ENCODE data around the gene SCARB1. TPM values are rescaled to one million over a fixed set of nuclear protein-coding genes. Genes with fewer than 3 reads are reported as not detected.
A peak's percentile ranks its signal among the peaks of the same experiment; 100 is the strongest.

Gene SCARB1
- total and polyA plus RNA-seq, 5 donors, result 15.7 to 22.9 (median 18.5) TPM

- no peak for ATAC-seq
- Histone ChIP-seq H3K4me3 (ENCODE audit: low read length) (no peak overlapping the region), H3K9me3 (ENCODE audit: control insufficient read depth, low read length) (no peaks in the 10 kb centered on the region), H3K27me3 (ENCODE audit: control insufficient read depth, insufficient read depth) (no peaks in the 10 kb centered on the region), H3K27ac (ENCODE audit: low read length) (no peak overlapping the region), H3K4me1 (ENCODE audit: control insufficient read depth, insufficient read depth, low read length) (no peaks in the 10 kb centered on the region)
- 89% methylated on average over 15 of the region's 15 CpGs for WGBS
- DNase-seq, result peak in 1 of 3 donors; percentile 12
- intact Hi-C loops (cut with DNase I), result no loop called here
Observed at GRCh38 chr12:124816295-124816854, 47.3 kb downstream of the SCARB1 start.

GRCh38 chr12:124814741-124815613 lies 48.7 kb downstream of the SCARB1 start:
- Histone ChIP-seq H3K4me3 (ENCODE audit: low read length) (no peak overlapping the region), H3K9me3 (ENCODE audit: control insufficient read depth, low read length) (no peaks in the 10 kb centered on the region), H3K4me1 (ENCODE audit: control insufficient read depth, insufficient read depth, low read length) (no peaks in the 10 kb centered on the region), H3K27ac (ENCODE audit: low read length) (no peak overlapping the region), H3K27me3 (ENCODE audit: control insufficient read depth, insufficient read depth) (no peaks in the 10 kb centered on the region)
- 84% methylated on average over 38 of the region's 38 CpGs for WGBS
- ATAC-seq (no peak), DNase-seq (peak in 1 of 3 donors; percentile 46)
- intact Hi-C loops (cut with DNase I), result no loop called here

DNA sequence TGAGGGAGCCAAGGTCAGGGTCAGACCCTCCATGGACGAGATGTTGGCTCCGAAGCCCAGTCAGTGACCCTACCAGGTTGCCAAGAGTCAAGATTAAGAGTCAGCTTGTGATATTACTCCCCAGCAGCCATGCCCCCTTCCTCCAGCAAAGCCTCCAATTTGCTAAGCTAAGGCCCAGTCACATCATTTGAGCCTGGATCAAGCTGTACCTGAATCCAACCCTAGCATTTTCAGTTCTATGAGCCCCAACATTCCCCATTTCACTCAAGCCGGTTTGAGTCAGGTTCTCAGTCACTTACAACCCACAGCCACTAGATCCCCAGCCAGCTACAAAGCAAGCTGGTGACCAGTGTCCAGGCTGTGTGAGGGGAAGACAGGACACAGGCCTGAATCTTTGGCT lies 49.9 kb downstream of the SCARB1 start:
- no peaks in the 10 kb centered on the region for H3K4me1 ChIP-seq (ENCODE audit: control insufficient read depth, insufficient read depth, low read length)
- ATAC-seq, result no peak
- no peak overlapping the region for H3K4me3 ChIP-seq (ENCODE audit: low read length)
- intact Hi-C loops (cut with DNase I), result no loop called here
- WGBS, result 100% methylated on average over 3 of the region's 3 CpGs
- no peaks in the 10 kb centered on the region for H3K9me3 ChIP-seq (ENCODE audit: control insufficient read depth, low read length)
- H3K27me3 ChIP-seq (ENCODE audit: control insufficient read depth, insufficient read depth), result no peaks in the 10 kb centered on the region
- no peak overlapping the region for H3K27ac ChIP-seq (ENCODE audit: low read length)
- DNase-seq, result peak in 1 of 3 donors; percentile 16

DNA sequence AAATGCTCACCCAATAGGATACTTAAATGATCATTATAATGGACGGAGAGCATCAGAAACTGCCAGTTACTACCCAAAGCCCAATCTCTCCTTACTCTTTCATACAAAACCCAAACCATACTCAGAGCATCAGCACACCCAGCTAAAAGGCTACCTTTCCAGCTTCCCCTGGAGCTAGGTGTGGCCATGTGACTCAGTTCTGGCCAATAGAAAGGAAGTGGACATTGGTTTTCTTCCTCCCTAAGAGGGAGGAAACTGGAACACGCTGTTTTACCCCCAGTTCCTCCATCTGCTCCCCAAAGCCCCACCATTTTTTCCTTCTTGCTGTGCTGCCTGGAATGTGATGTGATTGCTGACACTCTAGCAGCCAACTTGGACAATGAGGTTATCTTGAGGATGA lies 50.7 kb downstream of the SCARB1 start:
- intact Hi-C loops (cut with DNase I), result no loop called here
- Histone ChIP-seq H3K4me3 (ENCODE audit: low read length) (no peak overlapping the region), H3K27me3 (ENCODE audit: control insufficient read depth, insufficient read depth) (no peaks in the 10 kb centered on the region), H3K27ac (ENCODE audit: low read length) (no peak overlapping the region), H3K4me1 (ENCODE audit: control insufficient read depth, insufficient read depth, low read length) (no peaks in the 10 kb centered on the region), H3K9me3 (ENCODE audit: control insufficient read depth, low read length) (no peaks in the 10 kb centered on the region)
- DNase-seq (no peak), ATAC-seq (no peak)
- 95% methylated on average over 2 of the region's 2 CpGs for WGBS

DNA sequence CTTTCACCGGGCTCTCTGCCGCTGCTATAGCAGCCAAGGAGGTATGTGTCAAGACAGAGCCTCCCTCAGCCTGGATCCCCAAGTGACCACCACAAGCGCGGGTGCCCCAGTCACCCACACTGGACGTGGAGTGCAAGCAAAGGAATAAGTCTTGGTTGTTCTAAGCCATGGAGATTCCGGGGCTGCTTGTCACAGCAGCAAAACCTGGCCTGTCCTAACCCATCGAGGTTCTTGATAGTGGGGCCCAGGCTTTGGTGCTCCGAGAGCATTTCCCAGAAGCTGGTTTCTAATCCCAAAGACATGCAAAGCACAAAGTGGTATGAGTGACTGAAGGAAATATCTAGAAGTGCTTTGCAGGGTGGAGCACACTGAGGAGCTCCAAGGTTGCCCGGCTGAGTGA lies 51.3 kb downstream of the SCARB1 start:
- no peaks in the 10 kb centered on the region for H3K9me3 ChIP-seq (ENCODE audit: control insufficient read depth, low read length)
- intact Hi-C loops (cut with DNase I), result no loop called here
- H3K4me1 ChIP-seq (ENCODE audit: control insufficient read depth, insufficient read depth, low read length), result no peaks in the 10 kb centered on the region
- no peak overlapping the region for H3K27ac ChIP-seq (ENCODE audit: low read length)
- DNase-seq (no peak), ATAC-seq (no peak)
- no peak overlapping the region for H3K4me3 ChIP-seq (ENCODE audit: low read length)
- H3K27me3 ChIP-seq (ENCODE audit: control insufficient read depth, insufficient read depth), result no peaks in the 10 kb centered on the region
- WGBS, result 96% methylated on average over 9 of the region's 9 CpGs

GRCh38 chr12:124811633-124812032 lies 52.0 kb downstream of the SCARB1 start:
- ATAC-seq (no peak), DNase-seq (no peak)
- WGBS, result 90% methylated on average over 13 of the region's 13 CpGs
- no peaks in the 10 kb centered on the region for H3K9me3 ChIP-seq (ENCODE audit: control insufficient read depth, low read length)
- H3K27ac ChIP-seq (ENCODE audit: low read length), result no peak overlapping the region
- no peaks in the 10 kb centered on the region for H3K4me1 ChIP-seq (ENCODE audit: control insufficient read depth, insufficient read depth, low read length)
- H3K27me3 ChIP-seq (ENCODE audit: control insufficient read depth, insufficient read depth), result no peaks in the 10 kb centered on the region
- no peak overlapping the region for H3K4me3 ChIP-seq (ENCODE audit: low read length)
- intact Hi-C loops (cut with DNase I), result no loop called here

DNA sequence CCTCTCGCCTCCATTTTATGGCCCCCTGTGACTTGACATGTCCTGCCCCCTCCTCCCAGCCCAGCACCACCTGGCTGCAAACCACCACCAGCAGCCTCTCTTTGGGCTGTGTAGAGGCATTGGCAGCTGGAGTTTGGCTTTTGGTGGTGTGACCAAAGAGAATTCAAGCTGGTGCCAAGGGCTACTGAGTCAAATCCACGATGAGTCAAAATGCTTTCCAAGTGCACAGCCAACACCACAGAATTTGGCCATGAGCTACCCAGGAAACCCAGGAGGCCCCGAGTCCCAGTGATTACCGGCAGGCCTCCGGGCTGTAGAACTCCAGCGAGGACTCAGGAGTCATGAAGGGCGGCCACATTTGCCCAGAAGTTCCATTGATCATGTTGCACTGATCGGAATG lies 53.8 kb downstream of the SCARB1 start:
- H3K9me3 ChIP-seq (ENCODE audit: control insufficient read depth, low read length), result no peaks in the 10 kb centered on the region
- intact Hi-C loops (cut with DNase I), result no loop called here
- 92% methylated on average over 8 of the region's 8 CpGs for WGBS
- H3K4me3 ChIP-seq (ENCODE audit: low read length), result no peak overlapping the region
- H3K27me3 ChIP-seq (ENCODE audit: control insufficient read depth, insufficient read depth), result no peaks in the 10 kb centered on the region
- no peak for ATAC-seq
- no peak overlapping the region for H3K27ac ChIP-seq (ENCODE audit: low read length)
- no peaks in the 10 kb centered on the region for H3K4me1 ChIP-seq (ENCODE audit: control insufficient read depth, insufficient read depth, low read length)
- no peak for DNase-seq

DNA sequence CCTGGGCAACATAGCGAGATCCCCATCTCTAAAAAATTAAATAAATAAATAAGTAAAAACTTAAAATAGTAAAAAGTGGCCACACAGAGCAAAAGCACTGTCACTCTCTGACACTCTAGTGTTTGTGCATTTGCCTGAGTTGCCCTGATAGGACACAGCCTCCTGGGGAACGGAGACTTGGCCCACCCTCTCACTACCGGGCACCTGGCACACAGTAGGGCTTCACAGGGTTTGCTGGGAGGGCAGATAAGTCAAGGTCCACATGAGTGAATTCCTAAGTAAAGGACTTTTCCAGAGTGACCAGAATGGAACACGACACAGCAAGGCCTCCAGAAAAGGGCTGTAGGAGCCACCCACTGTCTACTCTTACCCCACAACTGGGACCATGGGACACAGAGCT lies 54.3 kb downstream of the SCARB1 start:
- Histone ChIP-seq H3K27ac (ENCODE audit: low read length) (no peak overlapping the region), H3K4me3 (ENCODE audit: low read length) (no peak overlapping the region), H3K9me3 (ENCODE audit: control insufficient read depth, low read length) (no peaks in the 10 kb centered on the region), H3K27me3 (ENCODE audit: control insufficient read depth, insufficient read depth) (no peaks in the 10 kb centered on the region), H3K4me1 (ENCODE audit: control insufficient read depth, insufficient read depth, low read length) (no peaks in the 10 kb centered on the region)
- intact Hi-C loops (cut with DNase I), result no loop called here
- WGBS, result 92% methylated on average over 4 of the region's 4 CpGs
- ATAC-seq (no peak), DNase-seq (no peak)

DNA sequence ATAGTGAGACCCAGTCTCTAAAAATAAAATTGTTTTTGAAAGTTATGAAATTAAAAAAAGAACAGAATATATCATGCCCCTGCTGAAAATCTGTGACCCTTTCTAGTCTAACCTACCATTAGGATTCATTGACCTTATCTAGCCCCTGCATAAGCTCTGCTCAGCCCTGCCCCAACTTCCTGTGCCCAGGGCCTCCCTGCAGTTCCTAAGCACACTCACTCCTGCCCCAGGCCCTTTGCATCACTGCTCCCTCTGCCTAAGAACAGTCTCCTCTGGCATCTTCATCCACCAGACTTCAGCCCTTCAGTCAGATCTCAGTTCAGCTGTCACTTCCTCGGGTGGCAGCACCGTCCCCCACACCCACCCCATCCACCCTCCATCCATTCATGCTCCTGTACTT lies 55.4 kb downstream of the SCARB1 start:
- DNase-seq (no peak), ATAC-seq (no peak)
- intact Hi-C loops (cut with DNase I), result no loop called here
- Histone ChIP-seq H3K27ac (ENCODE audit: low read length) (no peak overlapping the region), H3K27me3 (ENCODE audit: control insufficient read depth, insufficient read depth) (no peaks in the 10 kb centered on the region), H3K4me3 (ENCODE audit: low read length) (no peak overlapping the region), H3K9me3 (ENCODE audit: control insufficient read depth, low read length) (no peaks in the 10 kb centered on the region), H3K4me1 (ENCODE audit: control insufficient read depth, insufficient read depth, low read length) (no peaks in the 10 kb centered on the region)
- 84% methylated on average over 2 of the region's 2 CpGs for WGBS

DNA sequence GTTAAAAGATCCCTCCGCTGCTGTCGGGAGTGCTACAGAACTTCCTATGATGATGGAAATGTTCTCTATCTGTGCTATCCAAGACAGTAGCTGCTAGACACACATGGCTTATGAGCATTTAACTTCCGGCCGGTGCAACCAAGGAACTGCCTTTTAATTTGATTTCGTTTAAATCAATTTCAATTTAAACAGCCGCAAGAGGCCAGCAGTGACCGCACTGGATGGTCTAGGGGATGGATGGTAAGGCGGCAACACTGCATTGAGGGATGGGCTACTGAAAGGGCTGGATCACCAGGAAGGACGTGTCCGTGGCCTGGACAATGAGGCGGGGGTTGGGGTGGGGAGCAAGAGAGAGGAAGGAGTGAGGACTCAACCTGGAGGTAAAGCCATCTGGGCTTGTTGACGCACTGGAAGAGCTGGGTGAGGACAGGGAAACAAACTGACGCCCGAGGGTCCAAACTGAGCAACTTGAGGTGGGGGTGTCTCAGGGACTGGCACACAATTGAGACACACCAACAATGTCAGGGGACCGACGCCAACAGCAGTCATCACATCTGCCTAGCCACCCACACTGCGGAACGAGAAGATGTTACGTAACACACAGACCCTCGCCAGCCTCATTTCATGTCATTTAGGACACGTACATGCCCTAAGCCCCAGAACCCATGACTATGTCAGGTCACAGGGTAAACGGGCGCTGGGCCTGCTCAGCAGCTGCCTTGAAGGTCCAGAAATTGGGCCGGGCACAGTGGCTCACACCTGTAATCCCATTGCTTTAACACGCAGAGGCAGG lies 57.6 kb downstream of the SCARB1 start:
- Histone ChIP-seq H3K27me3 (ENCODE audit: control insufficient read depth, insufficient read depth) (no peaks in the 10 kb centered on the region), H3K4me1 (ENCODE audit: control insufficient read depth, insufficient read depth, low read length) (no peaks in the 10 kb centered on the region), H3K27ac (ENCODE audit: low read length) (no peak overlapping the region), H3K4me3 (ENCODE audit: low read length) (no peak overlapping the region), H3K9me3 (ENCODE audit: control insufficient read depth, low read length) (no peaks in the 10 kb centered on the region)
- DNase-seq (no peak), ATAC-seq (no peak)
- 92% methylated on average over 25 of the region's 25 CpGs for WGBS
- intact Hi-C loops (cut with DNase I), result no loop called here

DNA sequence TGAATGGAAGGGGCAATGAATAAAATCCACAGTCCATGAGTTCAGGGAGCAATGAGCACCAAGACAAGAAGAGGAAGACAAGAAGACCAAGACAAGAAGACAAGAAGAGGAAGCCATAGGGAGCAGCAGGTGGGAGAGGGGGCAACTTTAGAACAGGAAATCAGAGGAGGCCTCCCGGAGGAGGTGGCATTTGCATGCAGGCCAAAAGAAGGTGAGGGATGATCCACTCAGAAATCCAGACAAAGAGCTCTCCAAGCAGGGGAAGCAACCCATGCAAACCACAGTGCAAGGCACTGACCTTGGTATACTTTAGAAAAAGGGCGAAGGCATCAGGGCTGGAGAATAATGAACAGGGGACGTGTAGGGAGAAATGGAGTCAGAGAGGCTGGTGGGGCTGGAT lies 58.6 kb downstream of the SCARB1 start:
- Histone ChIP-seq H3K27ac (ENCODE audit: low read length) (no peak overlapping the region), H3K4me3 (ENCODE audit: low read length) (no peak overlapping the region), H3K9me3 (ENCODE audit: control insufficient read depth, low read length) (no peaks in the 10 kb centered on the region), H3K27me3 (ENCODE audit: control insufficient read depth, insufficient read depth) (no peaks in the 10 kb centered on the region), H3K4me1 (ENCODE audit: control insufficient read depth, insufficient read depth, low read length) (no peaks in the 10 kb centered on the region)
- intact Hi-C loops (cut with DNase I), result no loop called here
- DNase-seq, result no peak
- 94% methylated on average over 3 of the region's 3 CpGs for WGBS
- no peak for ATAC-seq

All from right cardiac atrium (tissue), 5 donors.